ENCODE data around the gene SH3BP1.
"Not testable (repeated sequence)": the region's sequence is repeated elsewhere in the genome, so short reads cannot be mapped to it uniquely, and the experiment has no call there.

SH3BP1 gene, protein sequence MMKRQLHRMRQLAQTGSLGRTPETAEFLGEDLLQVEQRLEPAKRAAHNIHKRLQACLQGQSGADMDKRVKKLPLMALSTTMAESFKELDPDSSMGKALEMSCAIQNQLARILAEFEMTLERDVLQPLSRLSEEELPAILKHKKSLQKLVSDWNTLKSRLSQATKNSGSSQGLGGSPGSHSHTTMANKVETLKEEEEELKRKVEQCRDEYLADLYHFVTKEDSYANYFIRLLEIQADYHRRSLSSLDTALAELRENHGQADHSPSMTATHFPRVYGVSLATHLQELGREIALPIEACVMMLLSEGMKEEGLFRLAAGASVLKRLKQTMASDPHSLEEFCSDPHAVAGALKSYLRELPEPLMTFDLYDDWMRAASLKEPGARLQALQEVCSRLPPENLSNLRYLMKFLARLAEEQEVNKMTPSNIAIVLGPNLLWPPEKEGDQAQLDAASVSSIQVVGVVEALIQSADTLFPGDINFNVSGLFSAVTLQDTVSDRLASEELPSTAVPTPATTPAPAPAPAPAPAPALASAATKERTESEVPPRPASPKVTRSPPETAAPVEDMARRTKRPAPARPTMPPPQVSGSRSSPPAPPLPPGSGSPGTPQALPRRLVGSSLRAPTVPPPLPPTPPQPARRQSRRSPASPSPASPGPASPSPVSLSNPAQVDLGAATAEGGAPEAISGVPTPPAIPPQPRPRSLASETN

DNA sequence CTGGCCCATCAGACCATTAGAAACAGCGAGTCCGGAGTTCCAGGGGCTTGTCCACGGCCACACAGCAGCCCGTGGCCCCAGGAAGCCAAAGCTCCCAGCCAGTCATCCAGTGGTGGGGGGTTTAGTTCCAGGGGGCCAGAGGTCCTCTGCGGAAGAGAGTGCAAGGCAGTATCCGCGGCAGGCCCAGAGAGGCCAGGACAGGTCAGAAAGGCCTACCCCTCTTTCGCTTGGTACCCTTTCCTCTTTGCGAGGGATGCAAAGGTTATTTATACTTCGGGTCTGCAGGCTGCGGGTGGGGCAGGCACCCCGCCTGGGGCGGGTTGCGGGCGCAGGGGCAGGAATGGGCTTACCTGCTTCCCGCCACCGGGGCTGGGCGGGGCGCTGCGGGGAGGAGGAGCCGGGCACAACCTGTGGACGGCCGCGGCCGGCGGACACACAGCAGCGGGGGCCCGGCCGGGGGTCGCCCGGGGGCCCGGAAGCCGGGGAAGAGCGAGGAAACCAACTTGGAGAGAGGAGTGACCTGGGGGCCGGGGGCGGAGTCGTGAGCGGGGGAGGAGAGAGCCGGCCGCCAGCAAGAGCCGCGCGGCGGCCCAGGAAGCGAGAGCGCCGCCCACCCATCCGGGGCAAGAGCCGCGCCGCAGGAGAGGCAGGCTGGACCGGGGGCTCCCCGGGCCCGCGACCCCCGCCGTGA is at the start of gene SH3BP1:
Gene SH3BP1, plus strand, starts transcription at position 600 of the 691 bp plus-strand sequence. CDS start 119 bp downstream, outside the sequence.
- Mint-ChIP-seq H3K27ac (peak within 1 kb of the TSS; percentile 41), H3K36me3 (ENCODE audit: low read depth) (peaks cover 8% of the 10 kb centered on the region), H3K4me3 (peak within 1 kb of the TSS; percentile 85), H3K4me1 (peaks cover 65% of the 10 kb centered on the region), H3K9me3 (no peaks in the 10 kb centered on the region), H3K27me3 (ENCODE audit: low read depth, poor library complexity) (no peaks in the 10 kb centered on the region)
- TF ChIP-seq, protein P1, sequence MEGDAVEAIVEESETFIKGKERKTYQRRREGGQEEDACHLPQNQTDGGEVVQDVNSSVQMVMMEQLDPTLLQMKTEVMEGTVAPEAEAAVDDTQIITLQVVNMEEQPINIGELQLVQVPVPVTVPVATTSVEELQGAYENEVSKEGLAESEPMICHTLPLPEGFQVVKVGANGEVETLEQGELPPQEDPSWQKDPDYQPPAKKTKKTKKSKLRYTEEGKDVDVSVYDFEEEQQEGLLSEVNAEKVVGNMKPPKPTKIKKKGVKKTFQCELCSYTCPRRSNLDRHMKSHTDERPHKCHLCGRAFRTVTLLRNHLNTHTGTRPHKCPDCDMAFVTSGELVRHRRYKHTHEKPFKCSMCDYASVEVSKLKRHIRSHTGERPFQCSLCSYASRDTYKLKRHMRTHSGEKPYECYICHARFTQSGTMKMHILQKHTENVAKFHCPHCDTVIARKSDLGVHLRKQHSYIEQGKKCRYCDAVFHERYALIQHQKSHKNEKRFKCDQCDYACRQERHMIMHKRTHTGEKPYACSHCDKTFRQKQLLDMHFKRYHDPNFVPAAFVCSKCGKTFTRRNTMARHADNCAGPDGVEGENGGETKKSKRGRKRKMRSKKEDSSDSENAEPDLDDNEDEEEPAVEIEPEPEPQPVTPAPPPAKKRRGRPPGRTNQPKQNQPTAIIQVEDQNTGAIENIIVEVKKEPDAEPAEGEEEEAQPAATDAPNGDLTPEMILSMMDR (IDR thresholded peaks at IDR 0.05), result no peak
- peak; percentile 85 for DNase-seq

DNA sequence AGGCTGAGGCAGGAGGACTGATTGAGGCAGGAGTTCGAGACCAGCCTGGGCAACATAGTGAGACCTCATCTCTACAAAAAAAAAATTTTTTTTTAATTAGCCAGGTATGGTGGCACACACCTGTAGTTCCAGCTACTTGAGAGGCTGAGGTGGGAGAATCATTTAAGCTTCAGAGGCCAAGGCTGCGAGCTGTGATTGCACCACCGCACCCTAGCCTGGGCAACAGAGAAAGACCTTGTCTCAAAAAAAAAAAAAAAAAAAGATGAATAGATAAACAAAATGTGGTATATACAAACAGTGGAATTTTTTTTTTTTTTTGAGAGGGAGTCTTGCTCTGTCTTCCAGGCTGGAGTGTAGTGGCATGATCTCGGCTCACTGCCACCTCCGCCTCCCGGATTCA is 48.4 kb upstream of the SH3BP1 start:
- H3K4me3 Mint-ChIP-seq; H3K9me3 Mint-ChIP-seq; DNase-seq; H3K36me3 Mint-ChIP-seq (ENCODE audit: low read depth); H3K27ac Mint-ChIP-seq: not testable (repeated sequence)
- Mint-ChIP-seq H3K27me3 (ENCODE audit: low read depth, poor library complexity) (peaks cover 33% of the 10 kb centered on the region), H3K4me1 (peaks cover 26% of the 10 kb centered on the region)

DNA sequence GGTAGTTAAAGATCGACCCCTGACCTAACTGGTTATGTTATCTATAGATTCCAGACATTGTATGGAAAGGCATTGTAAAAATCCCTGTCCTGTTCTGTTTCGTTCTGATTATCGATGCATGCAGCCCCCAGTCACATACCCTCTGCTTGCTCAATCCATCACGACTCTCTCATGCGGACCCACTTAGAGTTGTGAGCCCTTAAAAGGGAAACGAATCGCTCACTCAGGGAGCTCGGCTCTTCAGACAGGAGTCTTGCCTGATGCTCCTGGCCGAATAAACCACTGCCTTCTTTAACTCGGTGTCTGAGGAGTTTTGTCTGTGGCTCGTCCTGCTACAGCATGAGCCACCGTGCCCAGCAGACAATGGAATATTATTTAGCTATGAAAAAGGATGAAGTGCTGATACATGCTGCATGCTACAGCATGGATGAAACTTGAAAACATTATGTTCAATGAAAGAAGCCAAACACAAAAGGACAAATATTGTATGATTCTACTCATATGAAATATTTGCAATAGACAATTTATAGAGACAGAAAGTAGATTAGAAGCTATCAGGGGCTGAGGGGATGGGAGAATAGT is 47.6 kb upstream of the SH3BP1 start:
- DNase-seq, result no peak
- Mint-ChIP-seq H3K4me3 (peak overlapping the region; percentile 78), H3K27me3 (ENCODE audit: low read depth, poor library complexity) (peaks cover 30% of the 10 kb centered on the region), H3K9me3 (no peaks in the 10 kb centered on the region), H3K27ac (no peak overlapping the region), H3K36me3 (ENCODE audit: low read depth) (no peaks in the 10 kb centered on the region), H3K4me1 (peaks cover 26% of the 10 kb centered on the region)
- TF ChIP-seq, protein P1 (IDR thresholded peaks at IDR 0.05), result no peak

DNA sequence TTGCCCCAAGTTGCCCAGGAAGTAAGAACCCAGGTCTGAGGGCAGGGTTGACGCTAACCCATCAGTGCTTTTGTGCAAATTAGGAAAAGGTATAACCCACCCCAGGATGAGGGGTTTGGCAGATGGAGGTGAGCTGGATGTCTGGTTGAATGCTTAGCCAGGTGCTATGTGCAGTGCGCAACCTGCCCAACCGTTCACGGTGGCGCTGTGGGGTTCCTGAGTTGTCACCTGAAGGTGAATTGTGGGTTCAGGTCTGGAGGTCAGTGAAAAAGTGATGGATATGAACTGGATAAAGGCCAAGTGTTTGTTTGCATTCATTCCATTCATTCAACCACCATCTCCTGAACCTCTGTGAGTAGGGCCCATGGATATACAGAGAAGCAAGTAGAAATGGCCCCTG is 45.2 kb upstream of the SH3BP1 start:
- H3K36me3 Mint-ChIP-seq (ENCODE audit: low read depth), result no peaks in the 10 kb centered on the region
- TF ChIP-seq, protein P1 (IDR thresholded peaks at IDR 0.05), result no peak

DNA sequence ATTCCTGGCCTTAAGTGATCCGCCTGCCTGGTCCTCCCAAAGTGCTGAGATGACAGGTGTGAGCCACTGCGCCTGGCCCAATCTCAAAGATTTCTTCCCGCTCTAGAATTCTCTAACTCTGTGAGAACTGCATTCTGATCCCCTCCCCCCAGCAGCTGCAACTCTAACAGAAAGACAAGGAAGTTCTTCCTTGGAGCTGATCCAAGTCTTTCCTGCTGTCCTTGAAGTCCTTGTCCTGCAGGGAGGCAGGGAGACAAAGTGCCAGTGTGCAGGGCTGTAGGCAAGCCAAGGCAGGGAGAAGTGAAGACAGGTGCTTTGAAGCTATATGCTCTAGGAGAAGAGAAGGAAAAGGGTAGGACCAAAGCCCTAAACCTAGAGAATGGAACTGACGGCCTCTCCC is 40.3 kb upstream of the SH3BP1 start:
- Mint-ChIP-seq H3K27me3 (ENCODE audit: low read depth, poor library complexity) (peaks cover 20% of the 10 kb centered on the region), H3K4me3 (no peak overlapping the region), H3K4me1 (peaks cover 20% of the 10 kb centered on the region), H3K27ac (no peak overlapping the region), H3K36me3 (ENCODE audit: low read depth) (no peaks in the 10 kb centered on the region), H3K9me3 (no peaks in the 10 kb centered on the region)
- TF ChIP-seq, protein P1 (IDR thresholded peaks at IDR 0.05), result no peak
- no peak for DNase-seq

More for the DNA sequence above, 45.2 kb upstream of the SH3BP1 start:
- DNase-seq, result no peak
- H3K27me3 Mint-ChIP-seq (ENCODE audit: low read depth, poor library complexity), result peaks cover 21% of the 10 kb centered on the region
- no peak overlapping the region for H3K27ac Mint-ChIP-seq
- peaks cover 14% of the 10 kb centered on the region for H3K4me1 Mint-ChIP-seq
- no peaks in the 10 kb centered on the region for H3K9me3 Mint-ChIP-seq
- no peak overlapping the region for H3K4me3 Mint-ChIP-seq

DNA sequence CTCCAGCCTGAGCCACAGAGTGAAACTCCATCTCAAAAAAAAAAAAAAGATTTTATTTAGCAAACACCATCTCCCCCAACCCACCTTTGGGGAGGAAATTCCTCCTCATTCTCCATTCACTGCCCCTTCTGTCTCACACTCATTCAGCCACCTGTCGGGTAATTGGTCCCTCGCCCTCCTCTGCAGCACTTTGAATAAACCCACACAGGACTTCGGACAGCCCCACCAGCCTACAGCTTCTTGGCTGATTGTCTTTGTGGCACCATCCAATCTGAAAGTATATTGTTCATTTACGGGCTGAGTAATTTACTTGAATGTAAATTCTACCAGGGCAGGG is 38.3 kb upstream of the SH3BP1 start:
- peak overlapping the region; percentile 61 for H3K4me3 Mint-ChIP-seq
- peaks cover 30% of the 10 kb centered on the region for H3K4me1 Mint-ChIP-seq
- peaks cover 29% of the 10 kb centered on the region for H3K27me3 Mint-ChIP-seq (ENCODE audit: low read depth, poor library complexity)

More for the DNA sequence above, 38.3 kb upstream of the SH3BP1 start:
- DNase-seq, result no peak
- TF ChIP-seq, protein P1 (IDR thresholded peaks at IDR 0.05), result no peak
- H3K36me3 Mint-ChIP-seq (ENCODE audit: low read depth), result no peaks in the 10 kb centered on the region
- no peaks in the 10 kb centered on the region for H3K9me3 Mint-ChIP-seq
- no peak overlapping the region for H3K27ac Mint-ChIP-seq
